ENCODE results near the gene GNE. TPM values are rescaled to one million over a fixed set of nuclear protein-coding genes. Genes with fewer than 3 reads are reported as not detected.

The GNE gene
- total RNA-seq, 6 donors from 2014 or later, result 9.0 to 23.6 (median 13.4) TPM

DNA sequence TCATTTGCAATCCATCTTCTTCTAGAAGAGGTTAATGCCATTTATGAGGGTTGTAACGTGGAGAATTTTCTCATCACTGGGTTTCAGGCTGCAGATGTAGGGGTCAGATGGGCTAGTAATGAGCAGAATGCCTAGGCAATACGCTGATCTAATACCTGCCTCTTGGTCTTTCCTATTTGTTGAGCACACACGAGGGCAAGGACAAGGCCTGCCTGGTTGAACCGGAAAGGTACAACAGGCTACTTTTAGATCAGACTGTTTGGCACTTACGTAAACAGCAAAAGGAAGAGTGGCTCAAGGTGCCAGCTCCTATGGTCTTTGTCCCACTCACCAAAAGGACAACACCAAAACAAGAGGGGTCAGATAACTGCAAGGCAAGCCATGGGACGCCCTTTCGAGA lies 24.0 kb upstream of the GNE start:
- Histone ChIP-seq H3K27me3 (no peaks in the 10 kb centered on the region), H3K4me1 (no peaks in the 10 kb centered on the region), H3K27ac (no peak overlapping the region), H3K4me3 (no peak overlapping the region), H3K36me3 (no peaks in the 10 kb centered on the region), H3K9me3 (no peaks in the 10 kb centered on the region)
- DNase-seq (no peak), ATAC-seq (ENCODE audit: low FRiP score in 2 of 2) (no peak)
- TF ChIP-seq EP300 (IDR thresholded peaks at IDR 0.05), result no peak
- no peak for TF ChIP-seq CTCF (IDR thresholded peaks at IDR 0.05)
- no peak for TF ChIP-seq POLR2AphosphoS5 (IDR thresholded peaks at IDR 0.05)
- TF ChIP-seq POLR2A (IDR thresholded peaks at IDR 0.05), result no peak
- 72 to 84% methylated on average over 7 of the region's 7 CpGs for WGBS, 2 donors

- peaks cover 0 to 4% (median 0%) of the 10 kb centered on the region in 4 donors for H3K4me1 ChIP-seq
- no peak for DNase-seq
- no peaks in the 10 kb centered on the region for H3K9me3 ChIP-seq
- no peak overlapping the region for H3K27ac ChIP-seq
- no peak overlapping the region for H3K4me3 ChIP-seq
- ATAC-seq (ENCODE audit: low FRiP score in 2 of 2), result no peak
- no peaks in the 10 kb centered on the region for H3K27me3 ChIP-seq
- H3K36me3 ChIP-seq, result no peaks in the 10 kb centered on the region
- 69 to 80% methylated on average over 4 of the region's 4 CpGs for WGBS, 2 donors
- TF ChIP-seq POLR2A (IDR thresholded peaks at IDR 0.05) (no peak), POLR2AphosphoS5 (IDR thresholded peaks at IDR 0.05) (no peak), EP300 (IDR thresholded peaks at IDR 0.05) (no peak), CTCF (IDR thresholded peaks at IDR 0.05) (no peak)
Measured at GRCh38 chr9:36280989-36281388, 22.7 kb upstream of the GNE start.

DNA sequence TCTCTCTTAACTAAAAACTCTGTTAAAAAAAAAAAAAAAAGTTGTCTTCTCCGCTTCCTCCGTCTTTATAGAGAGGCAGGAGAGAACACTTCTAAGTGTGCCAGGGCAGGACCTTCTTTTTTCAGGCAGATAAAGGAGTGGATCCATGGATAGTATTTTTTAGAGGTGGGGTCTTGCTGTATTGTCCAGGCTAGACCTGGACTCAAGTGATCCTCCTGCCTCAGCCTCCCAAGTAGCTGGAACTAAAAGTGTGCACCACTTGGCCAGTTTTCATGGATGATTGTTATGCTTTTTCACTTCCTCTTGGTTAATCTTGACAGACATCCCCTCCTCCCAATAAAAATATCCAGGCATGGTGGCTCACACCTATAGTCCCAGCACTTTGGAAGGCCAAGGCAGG lies 20.0 kb upstream of the GNE start:
- H3K4me1 ChIP-seq, result peaks cover 0 to 4% (median 0%) of the 10 kb centered on the region in 4 donors
- no peaks in the 10 kb centered on the region for H3K36me3 ChIP-seq
- no peak for DNase-seq
- TF ChIP-seq CTCF (IDR thresholded peaks at IDR 0.05) (no peak), POLR2AphosphoS5 (IDR thresholded peaks at IDR 0.05) (no peak), POLR2A (IDR thresholded peaks at IDR 0.05) (no peak), EP300 (IDR thresholded peaks at IDR 0.05) (no peak)
- no peaks in the 10 kb centered on the region for H3K9me3 ChIP-seq
- WGBS, 2 donors, result 96 to 99% methylated on average over 2 of the region's 2 CpGs
- no peaks in the 10 kb centered on the region for H3K27me3 ChIP-seq
- no peak overlapping the region for H3K4me3 ChIP-seq
- H3K27ac ChIP-seq, result no peak overlapping the region
- no peak for ATAC-seq (ENCODE audit: low FRiP score in 2 of 2)

DNA sequence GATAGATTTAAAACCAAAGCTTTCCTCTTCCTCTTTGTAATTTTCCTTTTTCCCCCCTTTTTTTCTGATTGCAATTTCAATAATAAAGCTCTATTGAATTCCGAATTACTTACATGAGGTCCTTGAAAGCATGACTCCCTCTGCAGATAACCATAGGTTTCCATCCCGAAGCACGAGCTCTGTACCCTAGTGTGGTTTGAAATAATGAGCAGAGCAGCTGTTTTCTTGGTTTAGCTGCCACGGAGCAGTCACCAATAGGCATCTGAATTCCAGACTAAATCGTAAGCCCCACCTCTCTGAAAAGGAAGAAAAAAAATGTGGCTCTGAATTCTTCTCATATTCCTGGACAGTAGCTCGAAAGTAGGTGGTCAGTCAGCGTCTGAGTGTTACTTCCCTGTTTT lies 18.5 kb upstream of the GNE start:
- peak overlapping the region in 1 of 4 donors; percentile 12 for H3K4me3 ChIP-seq
- H3K9me3 ChIP-seq, result no peaks in the 10 kb centered on the region
- H3K27ac ChIP-seq, result no peak overlapping the region
- no peaks in the 10 kb centered on the region for H3K27me3 ChIP-seq
- WGBS, 2 donors, result 36 to 42% methylated on average over 7 of the region's 7 CpGs
- TF ChIP-seq EP300 (IDR thresholded peaks at IDR 0.05) (no peak), POLR2A (IDR thresholded peaks at IDR 0.05) (no peak), CTCF (IDR thresholded peaks at IDR 0.05) (no peak), POLR2AphosphoS5 (IDR thresholded peaks at IDR 0.05) (no peak)
- ATAC-seq (ENCODE audit: low FRiP score in 2 of 2) (peak in 1 of 2 donors; percentile 75), DNase-seq (no peak)
- H3K36me3 ChIP-seq, result no peaks in the 10 kb centered on the region
- peaks cover 0 to 4% (median 0%) of the 10 kb centered on the region in 4 donors for H3K4me1 ChIP-seq

DNA sequence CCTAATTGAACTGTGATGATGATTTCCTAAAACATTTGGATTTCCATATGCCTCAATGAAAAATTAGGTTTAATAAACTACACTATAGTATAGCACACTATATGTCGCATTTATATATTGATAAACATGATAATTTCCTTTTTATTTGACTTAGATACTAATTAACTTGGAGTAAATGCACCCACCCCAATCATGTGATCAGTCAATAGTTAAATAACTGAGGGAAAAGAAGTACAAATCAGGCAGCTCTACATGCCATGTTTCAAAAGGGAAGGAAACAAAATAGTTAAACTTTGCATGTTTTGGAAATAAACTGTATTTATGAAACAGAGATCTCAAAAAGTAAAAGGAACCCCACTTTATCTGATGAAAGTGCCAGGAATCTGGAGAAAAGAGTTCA lies 18.0 kb upstream of the GNE start:
- TF ChIP-seq EP300 (IDR thresholded peaks at IDR 0.05), result no peak
- TF ChIP-seq POLR2AphosphoS5 (IDR thresholded peaks at IDR 0.05), result no peak
- no peak for TF ChIP-seq POLR2A (IDR thresholded peaks at IDR 0.05)
- TF ChIP-seq CTCF (IDR thresholded peaks at IDR 0.05), result no peak
- no peak overlapping the region for H3K27ac ChIP-seq
- ATAC-seq (ENCODE audit: low FRiP score in 2 of 2), result no peak

More for the DNA sequence above, 18.0 kb upstream of the GNE start:
- H3K4me3 ChIP-seq, result peak overlapping the region in 1 of 4 donors; percentile 12
- no peak for DNase-seq
- H3K27me3 ChIP-seq, result no peaks in the 10 kb centered on the region
- no peaks in the 10 kb centered on the region for H3K36me3 ChIP-seq
- WGBS, 2 donors, result 55 to 66% methylated on average over 1 of the region's 1 CpG
- H3K4me1 ChIP-seq, result peaks cover 0 to 4% (median 0%) of the 10 kb centered on the region in 4 donors
- H3K9me3 ChIP-seq, result no peaks in the 10 kb centered on the region
